Testis (tissue), 2 donors: ENCODE measurements around the gene SUDS3.

Source experiments
- CTCF ChIP-seq, 3 experiments: fragments of 450-650 bp in 2 of 3; fragments of 200-600 bp in 1 of 3; sonication (generic) in 1 of 3; IDR thresholded peaks; one replicate each; pipeline ENCODE4 v1.5.1; 2016 to 2019; ENCODE audit warnings: antibody characterized with exemption in 3 of 3, mild to moderate bottlenecking in 2 of 3, moderate library complexity in 1 of 3
- POLR2A ChIP-seq: fragments of 450-650 bp; IDR thresholded peaks from one replicate; pipeline ENCODE4 v1.6.1; 2017; ENCODE audit warnings: antibody characterized with exemption, mild to moderate bottlenecking, moderate library complexity

- TF ChIP-seq CTCF (IDR thresholded peaks at IDR 0.05) = no peak
- no peak for TF ChIP-seq POLR2A
These were observed 59.8 kb downstream of the SUDS3 start for GRCh38 chr12:118436002-118436730.
